Liver (tissue), 3 donors: ENCODE measurements around the gene TNNT1.
"Not testable (repeated sequence)": the region's sequence is repeated elsewhere in the genome, so short reads cannot be mapped to it uniquely, and the experiment has no call there.

ENCODE experiments used
- ATF3 ChIP-seq: IDR thresholded peaks from 2 replicates; pipeline ENCODE4 v1.6.1; 2016; ENCODE audit warnings: antibody characterized with exemption
- CTCF ChIP-seq: fragments of 150-350 bp; IDR thresholded peaks from 2 replicates; pipeline ENCODE4 v1.5.1; 2017; ENCODE audit warnings: improper control_type of control experiment, low read depth, low read length; ENCODE audit not compliant: missing input control
- GABPA ChIP-seq, 2 donors: IDR thresholded peaks in 1 of 2; conservative IDR thresholded peaks in 1 of 2; 2 replicates each; pipeline ENCODE4 v1.6.1; 2016; ENCODE audit warnings: antibody characterized with exemption in 2 of 2, mild to moderate bottlenecking in 1 of 2, moderate library complexity in 1 of 2
- JUND ChIP-seq, 2 donors: IDR thresholded peaks; 2 replicates each; pipeline ENCODE4 v1.6.1; 2016; ENCODE audit warnings: antibody characterized with exemption in 2 of 2
- MAX ChIP-seq: IDR thresholded peaks from 2 replicates; pipeline ENCODE4 v1.6.1; 2016; ENCODE audit warnings: antibody characterized with exemption
- RAD21 ChIP-seq, 2 donors: IDR thresholded peaks; 2 replicates each; pipeline ENCODE4 v1.6.1; 2016; ENCODE audit warnings: antibody characterized with exemption in 2 of 2, mild to moderate bottlenecking in 2 of 2
- REST ChIP-seq: IDR thresholded peaks from 2 replicates; pipeline ENCODE4 v1.6.1; 2016; ENCODE audit warnings: antibody characterized with exemption, mild to moderate bottlenecking
- RXRA ChIP-seq, 2 donors: IDR thresholded peaks; 2 replicates each; pipeline ENCODE4 v1.6.1; 2017 to 2018; ENCODE audit warnings: antibody characterized with exemption in 2 of 2, mild to moderate bottlenecking in 1 of 2
- SP1 ChIP-seq: IDR thresholded peaks from 2 replicates; pipeline ENCODE4 v1.6.1; 2018; ENCODE audit warnings: antibody characterized with exemption, mild to moderate bottlenecking
- TAF1 ChIP-seq: conservative IDR thresholded peaks from 2 replicates; pipeline ENCODE4 v1.6.1; 2016; ENCODE audit warnings: antibody characterized with exemption, mild to moderate bottlenecking
- YY1 ChIP-seq: IDR thresholded peaks from 2 replicates; pipeline ENCODE4 v1.6.1; 2016; ENCODE audit warnings: antibody characterized with exemption, mild to moderate bottlenecking
- ZBTB33 ChIP-seq: IDR thresholded peaks from 2 replicates; pipeline ENCODE4 v1.6.1; 2016; ENCODE audit warnings: antibody characterized with exemption
- donor health status: healthy.
- donor health status: healthy.

GRCh38 chr19:55155784-55156183, 6.8 kb upstream of the TNNT1 start:
- TF ChIP-seq YY1; CTCF; TAF1; RAD21 (IDR thresholded peaks at IDR 0.05); MAX; REST; GABPA (IDR thresholded peaks at IDR 0.05 in 1 of 2, conservative IDR thresholded peaks at IDR 0.05 in 1 of 2); ZBTB33; ATF3; SP1; RXRA (IDR thresholded peaks at IDR 0.05); JUND (IDR thresholded peaks at IDR 0.05): not testable (repeated sequence)
